Suprapubic skin (tissue), 4 donors: ENCODE data around the gene NKX6-1. TPM values are rescaled to one million over a fixed set of nuclear protein-coding genes. Genes with fewer than 3 reads are reported as not detected.

Experiments used
- DNase-seq, 2 donors: peaks; one replicate each; pipeline ENCODE4 v3.0.0-alpha.2; 2019; ENCODE audit warnings: low spot score in 2 of 2
- H3K27ac ChIP-seq: fragments of 200-600 bp; sonication (generic); one replicate; pipeline ENCODE4 v1.5.1; 2019
- H3K27me3 ChIP-seq: fragments of 200-600 bp; sonication (generic); one replicate; pipeline ENCODE4 v1.5.1; 2019
- H3K36me3 ChIP-seq: fragments of 200-600 bp; sonication (generic); one replicate; pipeline ENCODE4 v1.5.1; 2019
- H3K4me1 ChIP-seq: fragments of 200-600 bp; sonication (generic); one replicate; pipeline ENCODE4 v1.5.1; 2019
- H3K4me3 ChIP-seq: fragments of 200-600 bp; sonication (generic); one replicate; pipeline ENCODE4 v1.5.1; 2019; ENCODE audit warnings: mild to moderate bottlenecking
- H3K9me3 ChIP-seq: fragments of 200-600 bp; sonication (generic); one replicate; pipeline ENCODE4 v1.5.1; 2019
- CTCF ChIP-seq, 2 donors: fragments of 200-600 bp in 1 of 2; fragments of 450-650 bp in 1 of 2; sonication (generic) in 1 of 2; IDR thresholded peaks; one replicate each; pipeline ENCODE4 v1.5.1; 2016 to 2019; ENCODE audit warnings: antibody characterized with exemption in 2 of 2, mild to moderate bottlenecking in 1 of 2, moderate library complexity in 1 of 2
- EP300 ChIP-seq: sonication (generic); formaldehyde crosslinking; IDR thresholded peaks from one replicate; pipeline ENCODE4 v1.6.1; 2017; ENCODE audit warnings: antibody characterized with exemption
- POLR2A ChIP-seq, 2 donors: fragments of 450-650 bp; IDR thresholded peaks; one replicate each; pipeline ENCODE4 v1.6.1; 2017; ENCODE audit warnings: antibody characterized with exemption in 2 of 2, mild to moderate bottlenecking in 2 of 2, moderate library complexity in 2 of 2
- POLR2AphosphoS5 ChIP-seq, 3 donors: sonication (generic); formaldehyde crosslinking; IDR thresholded peaks; one replicate each; pipeline ENCODE4 v1.6.1; 2017; ENCODE audit warnings: antibody characterized with exemption in 3 of 3
- WGBS: methylation state at CpG from one replicate; pipeline ENCODE4 v1.1.5; 2018; 5-methylcytosine and 5-hydroxymethylcytosine counted together
- total RNA-seq, 4 donors: library from RNA; depleted of rRNA; stranded (reverse); fragments of >200 nt; gene quantifications; one replicate each; pipeline ENCODE4 v1.1.0, GENCODE V29; 2016

Gene NKX6-1
- total RNA-seq, 4 donors from 2014 or later, result not detected

- 38% methylated on average over 1 of the region's 1 CpG for WGBS
These were observed 31.8 kb upstream of the NKX6-1 start for GRCh38 chr4:84530871-84531270.

GRCh38 chr4:84530454-84530853 lies 31.4 kb upstream of the NKX6-1 start:
- no peak for TF ChIP-seq CTCF (IDR thresholded peaks at IDR 0.05)
- no peak for TF ChIP-seq POLR2A (IDR thresholded peaks at IDR 0.05)
- TF ChIP-seq EP300, result no peak
- TF ChIP-seq POLR2AphosphoS5 (IDR thresholded peaks at IDR 0.05), result no peak
- WGBS, result 59% methylated on average over 1 of the region's 1 CpG
- H3K4me3 ChIP-seq, result no peak overlapping the region
- DNase-seq, result no peak
- H3K27me3 ChIP-seq, result no peaks in the 10 kb centered on the region
- no peaks in the 10 kb centered on the region for H3K36me3 ChIP-seq
- no peak overlapping the region for H3K27ac ChIP-seq
- peaks cover 9% of the 10 kb centered on the region for H3K4me1 ChIP-seq
- no peaks in the 10 kb centered on the region for H3K9me3 ChIP-seq

More at GRCh38 chr4:84530871-84531270, 31.8 kb upstream of the NKX6-1 start:
- no peak overlapping the region for H3K4me3 ChIP-seq
- no peaks in the 10 kb centered on the region for H3K9me3 ChIP-seq
- no peak overlapping the region for H3K27ac ChIP-seq
- no peak for DNase-seq
- TF ChIP-seq EP300, result no peak
- no peak for TF ChIP-seq CTCF (IDR thresholded peaks at IDR 0.05)
- TF ChIP-seq POLR2AphosphoS5 (IDR thresholded peaks at IDR 0.05), result no peak
- TF ChIP-seq POLR2A (IDR thresholded peaks at IDR 0.05), result no peak
- no peaks in the 10 kb centered on the region for H3K27me3 ChIP-seq
- H3K36me3 ChIP-seq, result no peaks in the 10 kb centered on the region
- peaks cover 9% of the 10 kb centered on the region for H3K4me1 ChIP-seq

GRCh38 chr4:84529169-84529751 lies 30.2 kb upstream of the NKX6-1 start:
- Histone ChIP-seq H3K4me1 (peaks cover 9% of the 10 kb centered on the region), H3K4me3 (no peak overlapping the region), H3K27me3 (no peaks in the 10 kb centered on the region), H3K36me3 (no peaks in the 10 kb centered on the region), H3K27ac (no peak overlapping the region), H3K9me3 (no peaks in the 10 kb centered on the region)
- DNase-seq, result no peak
- TF ChIP-seq POLR2A (IDR thresholded peaks at IDR 0.05) (no peak), EP300 (no peak), POLR2AphosphoS5 (IDR thresholded peaks at IDR 0.05) (no peak), CTCF (IDR thresholded peaks at IDR 0.05) (peak in 1 of 2 donors; percentile 43)
- WGBS, result 93% methylated on average over 2 of the region's 2 CpGs

GRCh38 chr4:84527391-84527790 lies 28.3 kb upstream of the NKX6-1 start:
- H3K9me3 ChIP-seq, result no peaks in the 10 kb centered on the region
- no peaks in the 10 kb centered on the region for H3K36me3 ChIP-seq
- H3K4me3 ChIP-seq, result no peak overlapping the region
- no peak for DNase-seq
- TF ChIP-seq POLR2AphosphoS5 (IDR thresholded peaks at IDR 0.05) (no peak), CTCF (IDR thresholded peaks at IDR 0.05) (no peak), EP300 (no peak), POLR2A (IDR thresholded peaks at IDR 0.05) (no peak)
- no peak overlapping the region for H3K27ac ChIP-seq
- no peaks in the 10 kb centered on the region for H3K27me3 ChIP-seq
- peaks cover 9% of the 10 kb centered on the region for H3K4me1 ChIP-seq

GRCh38 chr4:84515075-84515474 lies 16.0 kb upstream of the NKX6-1 start:
- H3K27me3 ChIP-seq, result peaks cover 38% of the 10 kb centered on the region
- no peaks in the 10 kb centered on the region for H3K36me3 ChIP-seq
- no peaks in the 10 kb centered on the region for H3K4me1 ChIP-seq
- DNase-seq, result no peak
- no peak overlapping the region for H3K27ac ChIP-seq
- no peak for TF ChIP-seq EP300
- TF ChIP-seq CTCF (IDR thresholded peaks at IDR 0.05), result no peak
- TF ChIP-seq POLR2A (IDR thresholded peaks at IDR 0.05), result no peak
- TF ChIP-seq POLR2AphosphoS5 (IDR thresholded peaks at IDR 0.05), result no peak
- H3K9me3 ChIP-seq, result no peaks in the 10 kb centered on the region
- H3K4me3 ChIP-seq, result no peak overlapping the region
- 62% methylated on average over 2 of the region's 2 CpGs for WGBS
